ENCODE results near the gene CFAP77.
"Not testable (repeated sequence)": the region's sequence is repeated elsewhere in the genome, so short reads cannot be mapped to it uniquely, and the experiment has no call there.

The CFAP77 gene

GRCh38 chr9:132562306-132562573 is 152.2 kb downstream of the CFAP77 start:
- TF ChIP-seq CTCF (IDR thresholded peaks at IDR 0.05; ENCODE audit: low read length, missing control alignments) = no peak
- no peak for DNase-seq (ENCODE audit: low read depth)
- no peak overlapping the region for H3K4me3 ChIP-seq (replicated peaks; ENCODE audit: low read depth, low read length)

- DNase-seq (ENCODE audit: low read depth) = no peak
- no peak for TF ChIP-seq CTCF (IDR thresholded peaks at IDR 0.05; ENCODE audit: low read length, missing control alignments)
- no peak overlapping the region for H3K4me3 ChIP-seq (replicated peaks; ENCODE audit: low read depth, low read length)
Observed at GRCh38 chr9:132564526-132564925, 154.5 kb downstream of the CFAP77 start.

GRCh38 chr9:132568787-132569186 is 158.8 kb downstream of the CFAP77 start:
- DNase-seq (ENCODE audit: low read depth); H3K4me3 ChIP-seq (replicated peaks; ENCODE audit: low read depth, low read length): not testable (repeated sequence)

GRCh38 chr9:132571806-132572600 is 162.0 kb downstream of the CFAP77 start:
- no peak overlapping the region for H3K4me3 ChIP-seq (replicated peaks; ENCODE audit: low read depth, low read length)
- TF ChIP-seq CTCF (IDR thresholded peaks at IDR 0.05; ENCODE audit: low read length, missing control alignments) = no peak
- DNase-seq (ENCODE audit: low read depth) = no peak

- no peak overlapping the region for H3K4me3 ChIP-seq (replicated peaks; ENCODE audit: low read depth, low read length)
- TF ChIP-seq CTCF (IDR thresholded peaks at IDR 0.05; ENCODE audit: low read length, missing control alignments) = no peak
- peak; percentile 15 for DNase-seq (ENCODE audit: low read depth)
Observed at GRCh38 chr9:132572921-132573320, 162.9 kb downstream of the CFAP77 start.

GRCh38 chr9:132575005-132575609 is 165.1 kb downstream of the CFAP77 start:
- peak; percentile 81 for TF ChIP-seq CTCF (IDR thresholded peaks at IDR 0.05; ENCODE audit: low read length, missing control alignments)
- H3K4me3 ChIP-seq (replicated peaks; ENCODE audit: low read depth, low read length) = no peak overlapping the region
- peak; percentile 78 for DNase-seq (ENCODE audit: low read depth)

GRCh38 chr9:132575811-132576210 is 165.8 kb downstream of the CFAP77 start:
- DNase-seq (ENCODE audit: low read depth) = no peak
- no peak for TF ChIP-seq CTCF (IDR thresholded peaks at IDR 0.05; ENCODE audit: low read length, missing control alignments)
- no peak overlapping the region for H3K4me3 ChIP-seq (replicated peaks; ENCODE audit: low read depth, low read length)
